H1 (cell line): ENCODE measurements around the gene OSBPL3. TPM values are rescaled to one million over a fixed set of nuclear protein-coding genes. Genes with fewer than 3 reads are reported as not detected.

Source experiments
- CTCF ChIA-PET: fragments of 300-600 bp; sonication (Branson Sonifier 250); formaldehyde crosslinking; loops from one replicate; lab custom pipeline; 2021; ENCODE audit not compliant: partially characterized antibody; lab: Charles Lee
- POLR2A ChIA-PET: fragments of 300-600 bp; sonication (Branson Sonifier 250); formaldehyde crosslinking; loops from one replicate; lab custom pipeline; 2021; ENCODE audit warnings: inconsistent platforms; ENCODE audit not compliant: partially characterized antibody; lab: Charles Lee
- DNase-seq, 2 experiments: peaks; one replicate each; pipeline versions ENCODE4 v3.0.0 to v3.0.0-alpha.2; 2010 to 2022; ENCODE audit warnings: low spot score in 2 of 2, low read depth in 1 of 2, mixed read lengths in 1 of 2
- FAIRE-seq: peaks from 2 replicates; lab custom pipeline; 2011; peaks lifted over from hg19 to GRCh38; lab: Jason Lieb, UNC
- H2AFZ ChIP-seq: 2 replicates; pipeline ENCODE4 v1.8.1; 2012; ENCODE audit warnings: low read length, inconsistent platforms
- H2AK5ac ChIP-seq: 2 replicates; pipeline ENCODE4 v1.6.1; 2013; ENCODE audit warnings: low read depth, low read length
- H2BK120ac ChIP-seq: replicated peaks from 2 replicates; pipeline ENCODE3; 2013; ENCODE audit warnings: low read depth, low read length, inconsistent platforms
- H2BK12ac ChIP-seq: 2 replicates; pipeline ENCODE4 v1.6.1; 2013; ENCODE audit warnings: low read depth, low read length
- H2BK15ac ChIP-seq: 2 replicates; pipeline ENCODE4 v1.6.1; 2013; ENCODE audit warnings: low read length
- H2BK20ac ChIP-seq: 2 replicates; pipeline ENCODE4 v1.6.1; 2013; ENCODE audit warnings: low read length
- H2BK5ac ChIP-seq: 2 replicates; pipeline ENCODE4 v1.6.1; 2013; ENCODE audit warnings: low read depth, low read length
- H3K14ac ChIP-seq: 2 replicates; pipeline ENCODE4 v1.6.1; 2013; ENCODE audit warnings: inconsistent platforms; ENCODE audit not compliant: insufficient read length
- H3K18ac ChIP-seq: 2 replicates; pipeline ENCODE4 v1.6.1; 2013; ENCODE audit warnings: low read length; ENCODE audit errors: extremely low read depth
- H3K23ac ChIP-seq: 2 replicates; pipeline ENCODE4 v1.6.1; 2013; ENCODE audit warnings: inconsistent platforms; ENCODE audit not compliant: insufficient read length
- H3K23me2 ChIP-seq: 2 replicates; pipeline ENCODE4 v1.6.1; 2013; ENCODE audit warnings: low read depth, low read length
- H3K27ac ChIP-seq: 2 replicates; pipeline ENCODE4 v1.6.1; 2011; ENCODE audit warnings: low read depth, low read length, inconsistent platforms
- H3K27me3 ChIP-seq, 4 experiments: replicated peaks in 1 of 4; 1 replicate in 1 of 4; 2 replicates in 3 of 4; pipeline versions ENCODE4 v1.6.1 to v1.8.1; 2011 to 2013; ENCODE audit warnings: low read length in 3 of 4, mild to moderate bottlenecking in 3 of 4, inconsistent platforms in 2 of 4, mixed read lengths in 2 of 4, moderate library complexity in 1 of 4; ENCODE audit not compliant: control insufficient read depth in 3 of 4, insufficient read depth in 3 of 4; ENCODE audit errors: extremely low read depth in 1 of 4
- H3K36me3 ChIP-seq, 4 experiments: 2 replicates each; pipeline versions ENCODE4 v1.6.1 to v1.8.1; 2011 to 2013; ENCODE audit warnings: mild to moderate bottlenecking in 4 of 4, low read length in 3 of 4, moderate library complexity in 2 of 4, control low read depth in 1 of 4, inconsistent platforms in 1 of 4; ENCODE audit not compliant: insufficient read depth in 4 of 4, control insufficient read depth in 2 of 4
- H3K4ac ChIP-seq: replicated peaks from 2 replicates; pipeline ENCODE3; 2013; ENCODE audit warnings: low read length, low read depth, mixed read lengths, inconsistent platforms; ENCODE audit not compliant: insufficient read length
- H3K4me1 ChIP-seq, 4 experiments: replicated peaks in 1 of 4; 1 replicate in 1 of 4; 2 replicates in 3 of 4; pipeline versions ENCODE4 v1.6.1 to v1.8.1; 2011 to 2013; ENCODE audit warnings: low read length in 3 of 4, inconsistent platforms in 2 of 4, mixed read lengths in 1 of 4; ENCODE audit not compliant: insufficient read depth in 4 of 4, control insufficient read depth in 3 of 4
- H3K4me2 ChIP-seq, 2 experiments: 2 replicates each; pipeline versions ENCODE4 v1.6.1 to v1.8.1; 2011 to 2013; ENCODE audit warnings: low read depth in 2 of 2, low read length in 2 of 2, control low read depth in 1 of 2, inconsistent platforms in 1 of 2, mild to moderate bottlenecking in 1 of 2; ENCODE audit not compliant: insufficient read depth in 1 of 2
- H3K4me3 ChIP-seq, 4 experiments: fragments of 200-600, 300-600 bp in 1 of 4; sonication (generic), shearing (Covaris generic), sonication (Bioruptor Twin) in 1 of 4; 2 replicates each; pipeline versions ENCODE4 v1.5.1 to v1.8.1; 2011 to 2016; ENCODE audit warnings: low read length in 4 of 4, low read depth in 3 of 4, control low read depth in 2 of 4, inconsistent platforms in 2 of 4, mild to moderate bottlenecking in 2 of 4, mixed read lengths in 1 of 4, moderate library complexity in 1 of 4; ENCODE audit not compliant: insufficient read depth in 2 of 4; ENCODE audit errors: extremely low read depth in 1 of 4
- H3K56ac ChIP-seq: replicated peaks from 2 replicates; pipeline ENCODE3; 2013; ENCODE audit warnings: low read depth, mild to moderate bottlenecking, mixed read lengths, low read length, inconsistent platforms; ENCODE audit not compliant: insufficient read length
- H3K79me1 ChIP-seq: 2 replicates; pipeline ENCODE4 v1.6.1; 2013; ENCODE audit warnings: low read depth, low read length, control low read depth
- H3K79me2 ChIP-seq, 2 experiments: 2 replicates each; pipeline versions ENCODE4 v1.6.1 to v1.8.1; 2012 to 2013; ENCODE audit warnings: low read length in 2 of 2, mild to moderate bottlenecking in 2 of 2, inconsistent platforms in 1 of 2; ENCODE audit not compliant: insufficient read depth in 2 of 2, control insufficient read depth in 1 of 2
- H3K9ac ChIP-seq, 4 experiments: replicated peaks in 1 of 4; 1 replicate in 1 of 4; 2 replicates in 3 of 4; pipeline versions ENCODE4 v1.6.1 to v1.8.1; 2011 to 2013; ENCODE audit warnings: low read depth in 3 of 4, low read length in 3 of 4, control low read depth in 2 of 4, mild to moderate bottlenecking in 2 of 4, moderate library complexity in 2 of 4, inconsistent platforms in 1 of 4; ENCODE audit errors: extremely low read depth in 1 of 4
- H3K9me3 ChIP-seq, 2 experiments: 2 replicates each; pipeline versions ENCODE4 v1.6.1 to v1.8.1; 2012 to 2013; ENCODE audit warnings: mild to moderate bottlenecking in 2 of 2, moderate library complexity in 2 of 2, control low read depth in 1 of 2, inconsistent platforms in 1 of 2, low read depth in 1 of 2, low read length in 1 of 2, mixed read lengths in 1 of 2; ENCODE audit not compliant: insufficient read depth in 2 of 2
- H4K20me1 ChIP-seq, 2 experiments: replicated peaks in 1 of 2; 2 replicates each; pipeline versions ENCODE3 to v1.8.1; 2011 to 2013; ENCODE audit warnings: inconsistent platforms in 2 of 2, low read length in 2 of 2, mild to moderate bottlenecking in 1 of 2; ENCODE audit not compliant: insufficient read depth in 2 of 2, control insufficient read depth in 1 of 2
- H4K5ac ChIP-seq: 2 replicates; pipeline ENCODE4 v1.6.1; 2013; ENCODE audit warnings: low read length, low read depth, mixed read lengths, inconsistent platforms; ENCODE audit not compliant: insufficient read length
- H4K8ac ChIP-seq: 2 replicates; pipeline ENCODE4 v1.8.0; 2013; ENCODE audit warnings: mild to moderate bottlenecking, moderate library complexity, low read length, inconsistent platforms; ENCODE audit not compliant: insufficient read depth; ENCODE audit errors: extremely low read depth
- H4K91ac ChIP-seq: replicated peaks from 2 replicates; pipeline ENCODE3; 2013; ENCODE audit warnings: low read length, mixed read lengths, inconsistent platforms; ENCODE audit not compliant: insufficient read length
- ATF3 ChIP-seq: IDR thresholded peaks from 2 replicates; pipeline ENCODE4 v1.6.1; 2011; ENCODE audit warnings: low read depth, mild to moderate bottlenecking, low read length; ENCODE audit not compliant: insufficient read depth
- BRCA1 ChIP-seq: IDR thresholded peaks from 2 replicates; pipeline ENCODE4 v1.6.1; 2012; ENCODE audit warnings: low read depth, low read length, improper control_type of control experiment
- CEBPB ChIP-seq: IDR thresholded peaks from 2 replicates; pipeline ENCODE4 v1.6.1; 2012; ENCODE audit warnings: low read depth, low read length
- CREB1 ChIP-seq: IDR thresholded peaks from 2 replicates; pipeline ENCODE4 v1.6.1; 2012; ENCODE audit warnings: inconsistent platforms
- CTBP2 ChIP-seq: IDR thresholded peaks from 2 replicates; pipeline ENCODE4 v1.7.0; 2011; ENCODE audit warnings: borderline replicate concordance, mild to moderate bottlenecking, moderate library complexity, mixed read lengths, low read length; ENCODE audit not compliant: insufficient read depth, insufficient read length
- NANOG ChIP-seq: IDR thresholded peaks from 2 replicates; pipeline ENCODE4 v1.6.1; 2011; ENCODE audit warnings: low read length, low read depth, mild to moderate bottlenecking, inconsistent platforms; ENCODE audit not compliant: insufficient read depth, poor library complexity, severe bottlenecking
- SP1 ChIP-seq: IDR thresholded peaks from 2 replicates; pipeline ENCODE4 v1.6.1; 2011; ENCODE audit warnings: low read depth, low read length
- SRF ChIP-seq: IDR thresholded peaks from 2 replicates; pipeline ENCODE4 v1.6.1; 2011; ENCODE audit warnings: mild to moderate bottlenecking, low read depth, low read length, moderate library complexity
- WGBS, 2 experiments: shearing (Covaris generic) in 1 of 2; methylation state at CpG; one replicate each; pipeline versions ENCODE4 v1.1.6 to v1.1.7; 2013 to 2015; ENCODE audit warnings: low lambda C conversion rate in 2 of 2, mixed read lengths in 2 of 2, inconsistent platforms in 1 of 2, low coverage in 1 of 2, missing lambda C conversion rate in 1 of 2; ENCODE audit not compliant: insufficient replicate concordance in 2 of 2, insufficient coverage in 1 of 2, insufficient read length in 1 of 2; ENCODE audit errors: extremely low coverage in 1 of 2, missing lambda C conversion rate in 1 of 2; 5-methylcytosine and 5-hydroxymethylcytosine counted together
- polyA plus RNA-seq, 7 experiments: library from polyadenylated mRNA; depleted of rRNA in 3 of 7; stranded (reverse) in 5 of 7; unstranded in 2 of 7; fragments of >200 nt in 5 of 7; fragments of 200-250 nt in 2 of 7; gene quantifications; 1 replicate in 5 of 7; 2 replicates in 1 of 7; 4 replicates in 1 of 7; pipeline versions ENCODE4 v1.2.1 to v1.2.3, GENCODE V29; 2011 to 2013; ENCODE audit warnings: missing spikeins in 2 of 7, mixed read lengths in 2 of 7
- total RNA-seq: library from RNA; stranded (reverse); fragmentation: NEBNext Ultra II Directional; extraction: Animal tissue kit (Norgen Biotek cat#: 25700); gene quantifications from 2 replicates; pipeline ENCODE4 v1.2.1, GENCODE V29; 2021
- TF ChIP-seq, protein P1 (sequence below): IDR thresholded peaks from 2 replicates; pipeline ENCODE4 v1.6.1; 2011; ENCODE audit warnings: low read length, improper control_type of control experiment

Gene OSBPL3
- total and polyA plus RNA-seq, 2 of the 8 experiments (the other 6 are each of a cell fraction or from before 2014, with no cell fraction given): 2.8 to 13.9 TPM

DNA sequence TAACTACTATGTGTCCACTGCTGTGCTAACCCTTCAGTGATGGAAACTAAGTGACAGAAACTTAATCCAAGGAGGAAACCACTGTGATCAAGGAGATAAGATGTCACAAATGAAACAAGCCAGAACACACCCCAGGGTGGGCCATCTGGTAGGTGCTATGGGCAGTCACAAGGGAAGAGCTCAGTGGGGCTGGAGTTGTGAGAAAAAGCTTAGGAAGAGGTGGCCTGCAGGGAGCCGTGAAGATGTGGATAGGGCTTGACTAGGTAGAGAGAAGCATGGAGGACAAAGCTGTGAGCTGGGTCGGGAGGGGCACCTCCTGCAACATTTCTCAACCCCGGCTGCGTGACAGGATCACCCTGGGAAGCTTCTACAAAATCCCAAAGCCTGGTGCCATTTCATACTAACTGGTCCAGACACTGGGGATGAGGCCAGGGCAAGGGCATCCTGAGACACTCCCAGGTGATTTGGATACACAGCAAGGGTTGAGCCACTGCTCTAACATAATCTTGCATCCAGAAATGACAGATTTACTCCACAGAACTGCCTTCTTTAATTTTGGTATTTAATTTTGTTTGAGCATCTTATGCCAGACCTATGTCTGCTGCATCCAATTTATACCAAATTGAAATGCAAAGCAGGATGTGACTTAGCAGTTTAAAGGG, 69.3 kb downstream of the OSBPL3 start:
- Histone ChIP-seq H3K56ac (no peak overlapping the region), H4K5ac (no peak overlapping the region), H3K36me3 (no peaks in the 10 kb centered on the region; a peak in 1 of 8 replicates), H3K4me1 (no peaks in the 10 kb centered on the region; a peak in 1 of 7 replicates), H3K23me2 (no peaks in the 10 kb centered on the region), H3K18ac (no peak overlapping the region), H4K20me1 (no peaks in the 10 kb centered on the region), H3K9me3 (no peaks in the 10 kb centered on the region), H2BK5ac (no peak overlapping the region), H3K4me2 (no peak overlapping the region), H3K27me3 (no peaks in the 10 kb centered on the region), H2AFZ (no peak overlapping the region), H3K4ac (no peak overlapping the region), H3K23ac (no peak overlapping the region), H4K8ac (no peak overlapping the region), H3K79me2 (no peaks in the 10 kb centered on the region), H3K14ac (no peak overlapping the region), H3K9ac (no peak overlapping the region), H4K91ac (no peak overlapping the region), H3K27ac (no peak overlapping the region), H2BK15ac (no peak overlapping the region), H3K4me3 (no peak overlapping the region), H2BK120ac (no peak overlapping the region), H2AK5ac (no peak overlapping the region), H2BK20ac (no peak overlapping the region), H2BK12ac (no peak overlapping the region), H3K79me1 (no peaks in the 10 kb centered on the region)
- POLR2A ChIA-PET: no interaction called here
- TF ChIP-seq CREB1 (no peak), ATF3 (no peak), SP1 (no peak), SRF (no peak), CEBPB (no peak), NANOG (no peak), BRCA1 (no peak), CTBP2 (no peak)
- TF ChIP-seq, protein P1, sequence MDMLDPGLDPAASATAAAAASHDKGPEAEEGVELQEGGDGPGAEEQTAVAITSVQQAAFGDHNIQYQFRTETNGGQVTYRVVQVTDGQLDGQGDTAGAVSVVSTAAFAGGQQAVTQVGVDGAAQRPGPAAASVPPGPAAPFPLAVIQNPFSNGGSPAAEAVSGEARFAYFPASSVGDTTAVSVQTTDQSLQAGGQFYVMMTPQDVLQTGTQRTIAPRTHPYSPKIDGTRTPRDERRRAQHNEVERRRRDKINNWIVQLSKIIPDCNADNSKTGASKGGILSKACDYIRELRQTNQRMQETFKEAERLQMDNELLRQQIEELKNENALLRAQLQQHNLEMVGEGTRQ: no peak
- 87% methylated on average over 4 of the region's 4 CpGs; no CpG with 5 or more reads in 1 of the 2 experiments for WGBS, 2 experiments
- CTCF ChIA-PET: interaction anchor here (1.2 to 2.1 kb wide), 5 partner anchors 10 to 183 kb away, joined by 3 to 9 read pairs (median 5); no protein-coding TSS in a partner anchor
- FAIRE-seq (no peak), DNase-seq (no peak)
